ENCODE data around the gene CFAP74.
"Not testable (repeated sequence)": the region's sequence is repeated elsewhere in the genome, so short reads cannot be mapped to it uniquely, and the experiment has no call there.

Gene CFAP74

GRCh38 chr1:1899967-1900327, 103.6 kb downstream of the CFAP74 start:
- no peak for DNase-seq (ENCODE audit: low read depth in 1 of 2, low spot score in 1 of 2)

- no peak for DNase-seq (ENCODE audit: low read depth in 1 of 2, low spot score in 1 of 2)
Measured at GRCh38 chr1:1899266-1899966, 104.2 kb downstream of the CFAP74 start.

- no peak for DNase-seq (ENCODE audit: low read depth in 1 of 2, low spot score in 1 of 2)
Measured at GRCh38 chr1:1898246-1898933, 105.2 kb downstream of the CFAP74 start.

- DNase-seq (ENCODE audit: low read depth in 1 of 2, low spot score in 1 of 2): no peak
Measured at GRCh38 chr1:1895456-1896336, 107.9 kb downstream of the CFAP74 start.

- no peak for DNase-seq (ENCODE audit: low read depth in 1 of 2, low spot score in 1 of 2)
Measured at GRCh38 chr1:1895060-1895418, 108.5 kb downstream of the CFAP74 start.

GRCh38 chr1:1894354-1895059, 109.1 kb downstream of the CFAP74 start:
- DNase-seq (ENCODE audit: low read depth in 1 of 2, low spot score in 1 of 2): no peak

- no peak for DNase-seq (ENCODE audit: low read depth in 1 of 2, low spot score in 1 of 2)
Measured at GRCh38 chr1:1893997-1894353, 109.6 kb downstream of the CFAP74 start.

- no peak for DNase-seq (ENCODE audit: low read depth in 1 of 2, low spot score in 1 of 2)
Measured at GRCh38 chr1:1893291-1893985, 110.1 kb downstream of the CFAP74 start.

GRCh38 chr1:1892763-1893120, 110.8 kb downstream of the CFAP74 start:
- no peak for DNase-seq (ENCODE audit: low read depth in 1 of 2, low spot score in 1 of 2)

GRCh38 chr1:1892079-1892762, 111.4 kb downstream of the CFAP74 start:
- DNase-seq (ENCODE audit: low read depth in 1 of 2, low spot score in 1 of 2): no peak

- DNase-seq (ENCODE audit: low read depth in 1 of 2, low spot score in 1 of 2): peak; percentile 48 to 69
Measured at GRCh38 chr1:1891349-1892078, 112.1 kb downstream of the CFAP74 start.

- DNase-seq (ENCODE audit: low read depth in 1 of 2, low spot score in 1 of 2): peak; percentile 75 to 86
Measured at GRCh38 chr1:1890506-1891348, 112.9 kb downstream of the CFAP74 start, which contains the start of gene GNB1. TSS of gene GNB1 (minus strand) at chr1:1891087. CDS start at chr1:1825453, 65,634 bp downstream.

- DNase-seq (ENCODE audit: low read depth in 1 of 2, low spot score in 1 of 2): peak in 1 of 2 donors; percentile 22
Measured at GRCh38 chr1:1889847-1890505, 113.6 kb downstream of the CFAP74 start.

- no peak for DNase-seq (ENCODE audit: low read depth in 1 of 2, low spot score in 1 of 2)
Measured at GRCh38 chr1:1889090-1889750, 114.4 kb downstream of the CFAP74 start.

GRCh38 chr1:1883890-1884289, 119.7 kb downstream of the CFAP74 start:
- DNase-seq (ENCODE audit: low read depth in 1 of 2, low spot score in 1 of 2): not testable (repeated sequence)

- no peak for DNase-seq (ENCODE audit: low read depth in 1 of 2, low spot score in 1 of 2)
Measured at GRCh38 chr1:1883092-1883873, 120.3 kb downstream of the CFAP74 start.

- no peak for DNase-seq (ENCODE audit: low read depth in 1 of 2, low spot score in 1 of 2)
Measured at GRCh38 chr1:1881727-1882126, 121.9 kb downstream of the CFAP74 start.

Data from activated T-helper 1 cell treated with anti-CD3 and anti-CD28 coated beads, Interleukin-2, amount 50 U/mL, for 16 hours (primary cell).